GM21381 (cell line): ENCODE measurements around the gene FAM53A.
"Not testable (repeated sequence)": the region's sequence is repeated elsewhere in the genome, so short reads cannot be mapped to it uniquely, and the experiment has no call there.

Experiments
- ATAC-seq: cut with Tn5 transposase; IDR thresholded peaks from one replicate; pipeline ENCODE4 v1.9.1; 2021; ENCODE audit warnings: mild to moderate bottlenecking, moderate library complexity; ENCODE audit not compliant: unreplicated experiment

The FAM53A gene

DNA sequence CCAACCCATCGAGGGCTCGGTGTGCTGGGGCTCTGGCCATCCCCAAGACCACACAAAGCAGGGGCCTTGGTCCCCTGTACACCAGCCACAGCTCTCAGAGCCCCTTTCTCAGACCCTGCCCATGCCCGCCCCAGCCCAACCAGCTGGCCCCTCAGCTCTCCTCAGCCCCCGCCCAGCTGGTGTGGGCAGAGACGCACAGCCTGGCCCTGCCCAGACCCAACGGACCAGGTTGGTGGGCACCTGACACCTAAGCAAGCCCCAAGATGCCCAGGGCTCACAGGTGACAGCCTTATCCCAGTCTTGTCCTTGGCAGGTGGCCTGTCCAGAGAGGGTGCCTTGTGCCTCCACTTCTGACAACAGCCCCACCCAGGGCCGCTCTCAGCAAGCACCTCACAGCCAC is 42.4 kb downstream of the FAM53A start:
- ATAC-seq: no peak

DNA sequence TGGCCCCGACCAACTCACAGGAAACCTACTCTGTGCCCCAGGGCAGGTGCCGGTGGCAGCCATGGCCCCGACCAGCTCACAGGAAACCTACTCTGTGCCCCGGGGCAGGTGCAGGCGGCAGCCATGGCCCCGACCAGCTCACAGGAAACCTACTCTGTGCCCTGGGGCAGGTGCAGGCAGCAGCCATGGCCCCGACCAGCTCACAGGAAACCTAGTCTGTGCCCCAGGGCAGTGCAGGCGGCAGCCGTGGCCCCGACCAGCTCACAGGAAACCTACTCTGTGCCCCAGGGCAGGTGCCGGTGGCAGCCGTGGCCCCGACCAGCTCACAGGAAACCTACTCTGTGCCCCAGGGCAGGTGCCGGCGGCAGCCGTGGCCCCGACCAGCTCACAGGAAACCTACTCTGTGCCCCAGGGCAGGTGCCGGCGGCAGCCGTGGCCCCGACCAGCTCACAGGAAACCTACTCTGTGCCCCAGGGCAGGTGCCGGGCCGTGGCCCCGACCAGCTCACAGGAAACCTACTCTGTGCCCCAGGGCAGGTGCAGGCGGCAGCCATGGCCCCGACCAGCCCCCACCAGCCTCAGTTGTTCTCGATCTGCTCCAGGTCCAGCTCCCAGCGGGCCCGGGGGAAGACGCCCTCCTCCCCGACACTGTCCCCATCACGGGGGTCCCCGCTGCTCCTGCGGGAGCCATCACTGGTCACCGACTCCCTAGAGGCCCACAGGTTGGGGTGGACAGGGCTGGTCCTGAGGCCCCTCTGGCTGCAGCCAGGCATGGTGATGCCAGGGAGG is 43.2 kb downstream of the FAM53A start:
- not testable (repeated sequence) for ATAC-seq

DNA sequence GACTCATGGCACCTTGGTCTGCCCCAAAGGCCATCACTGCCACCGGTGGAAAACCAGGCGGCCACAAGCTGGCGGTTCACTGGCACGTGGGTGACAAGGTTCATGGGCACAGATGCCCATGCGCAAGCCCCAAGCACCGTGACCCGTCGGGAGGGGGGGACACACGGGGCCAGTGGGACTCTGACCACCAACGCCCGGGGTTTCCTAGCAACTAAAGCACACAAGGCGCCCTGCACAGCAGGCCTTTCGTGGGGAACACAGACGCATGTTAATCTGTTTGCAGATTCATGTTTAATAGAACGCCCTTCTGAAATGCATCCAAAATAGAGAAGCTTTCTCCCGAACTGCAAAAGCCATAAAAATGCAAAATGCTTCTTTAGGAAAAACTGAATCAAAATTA is 43.9 kb downstream of the FAM53A start:
- ATAC-seq: no peak

DNA sequence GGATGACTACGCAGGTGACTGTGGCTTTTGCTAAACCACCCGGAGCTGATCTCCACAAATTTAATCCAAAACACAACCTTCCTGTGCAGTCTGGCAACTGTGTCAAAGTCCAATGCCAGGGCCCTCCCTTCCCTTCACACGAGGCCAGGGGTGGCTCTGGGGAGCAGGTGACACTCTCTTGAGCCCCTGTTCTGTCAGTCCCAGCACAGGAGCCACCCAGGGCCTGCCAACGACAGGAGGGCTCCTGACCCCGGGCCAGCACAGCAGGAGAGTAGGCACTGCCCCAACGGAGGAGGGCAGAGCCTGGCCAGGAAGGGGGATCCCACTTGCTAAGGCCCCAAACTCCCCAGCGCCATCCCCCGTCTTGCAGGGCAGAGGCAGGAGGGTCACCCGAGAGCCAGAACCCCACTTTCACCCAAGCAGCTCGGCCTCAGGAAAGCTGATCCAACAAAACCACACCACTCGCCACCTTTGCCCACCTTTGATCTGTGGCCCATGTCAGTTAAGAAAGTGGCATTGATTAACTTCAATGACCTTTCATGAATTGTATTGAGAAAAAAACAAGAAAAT is 44.7 kb downstream of the FAM53A start:
- ATAC-seq: no peak

DNA sequence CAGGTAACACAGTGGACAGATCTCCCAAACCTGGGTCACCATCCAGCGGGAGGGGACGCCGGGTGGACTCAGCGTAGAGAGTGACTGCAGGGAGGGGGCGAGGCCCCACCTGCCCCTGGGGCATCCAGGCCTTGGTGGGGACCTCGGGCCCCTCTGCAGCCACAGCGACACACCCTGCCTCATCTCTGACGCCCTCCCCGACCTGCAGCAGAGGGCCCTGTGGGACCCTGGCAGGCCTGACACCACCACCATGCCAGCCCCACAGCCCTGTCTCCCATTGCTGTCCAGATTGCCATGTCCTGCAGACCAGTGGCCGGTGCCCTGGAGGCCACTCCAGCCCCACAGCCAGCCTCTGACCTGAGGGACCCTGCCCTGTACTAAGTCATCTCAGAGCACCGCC is 45.2 kb downstream of the FAM53A start:
- ATAC-seq: no peak

DNA sequence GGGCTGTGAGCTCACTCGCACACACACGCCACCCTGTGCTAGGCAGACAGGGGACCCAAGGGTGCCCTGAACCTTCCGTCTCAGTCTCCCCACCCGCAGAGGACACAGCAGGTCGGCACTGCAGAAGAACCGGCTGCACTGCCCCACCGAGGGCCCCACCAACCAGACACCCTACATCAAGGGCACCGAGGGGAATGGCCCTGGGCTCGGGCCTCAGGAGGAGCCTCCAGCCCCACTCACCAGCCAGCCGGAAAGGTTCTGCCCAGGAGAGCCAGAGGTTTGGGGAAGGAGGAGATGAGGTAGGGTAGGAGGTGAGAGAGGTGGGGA is 45.9 kb downstream of the FAM53A start:
- no peak for ATAC-seq

DNA sequence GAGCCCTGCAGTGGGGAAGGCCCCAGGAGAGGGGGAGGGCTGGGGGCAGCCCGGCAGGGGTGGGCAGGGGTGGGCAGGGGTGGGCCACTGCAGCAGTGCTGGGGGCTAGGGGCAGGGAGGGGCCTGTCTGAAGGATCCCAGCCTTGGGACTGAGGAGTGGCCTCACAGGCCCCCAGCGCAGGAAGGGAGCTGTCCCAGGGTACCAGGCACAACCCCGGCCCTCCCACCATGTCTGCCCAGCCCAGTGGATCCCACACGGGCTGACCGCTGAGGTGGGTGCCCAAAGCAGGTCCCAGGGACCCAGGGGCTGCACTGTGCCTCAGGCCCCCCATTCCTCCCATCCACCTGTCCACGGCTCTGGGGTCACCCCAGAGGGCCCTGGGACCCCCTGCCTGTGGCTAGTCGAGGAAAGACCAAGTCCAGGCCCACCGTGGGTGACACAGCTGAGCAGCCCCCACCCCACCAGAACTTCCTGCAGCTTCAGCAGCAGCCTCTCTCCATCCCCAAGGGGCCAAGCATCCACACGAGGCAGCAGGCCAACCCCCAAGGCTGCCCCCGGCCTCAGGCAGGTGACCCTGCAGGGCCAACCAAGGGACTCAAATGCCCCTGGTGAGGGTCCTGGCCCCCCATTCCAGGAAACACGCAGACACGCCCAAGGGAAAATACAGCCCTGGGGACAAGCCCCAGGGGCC is 46.4 kb downstream of the FAM53A start:
- ATAC-seq: no peak

DNA sequence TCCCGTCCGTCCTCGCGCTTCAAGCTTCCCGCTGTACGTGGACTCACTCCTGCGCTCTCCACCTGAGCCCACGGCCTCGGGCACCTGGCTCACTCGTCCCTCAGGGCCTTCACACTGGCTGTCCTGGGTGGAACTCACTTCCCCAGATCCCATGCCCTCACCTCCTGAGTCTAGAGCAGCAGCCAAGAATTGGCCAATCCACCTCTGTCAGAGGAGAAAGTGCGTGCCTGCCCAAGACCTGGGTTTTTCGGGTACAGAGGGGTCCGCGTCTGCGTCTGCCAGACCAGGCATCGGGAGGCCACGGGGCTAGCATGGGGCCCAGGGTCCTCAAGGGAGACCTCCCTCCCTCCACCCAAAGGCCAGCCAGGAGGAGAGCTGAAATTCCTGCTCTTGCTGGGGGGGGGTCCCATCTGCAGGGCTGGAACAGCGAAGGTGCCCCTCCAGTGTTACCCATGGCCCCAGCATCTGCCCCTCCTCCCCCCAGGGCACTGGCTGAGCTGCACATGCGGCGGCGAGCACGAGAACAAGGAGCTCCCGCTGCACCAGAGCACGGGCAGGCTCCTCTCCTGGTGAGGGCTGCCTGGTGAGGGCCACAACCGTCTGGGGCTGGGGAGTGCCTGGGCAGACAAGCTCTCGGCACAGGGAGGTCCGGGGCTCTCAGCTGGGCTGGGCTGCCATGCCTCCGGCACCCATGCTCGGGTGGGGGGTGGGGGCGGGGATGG is 47.5 kb downstream of the FAM53A start:
- no peak for ATAC-seq

DNA sequence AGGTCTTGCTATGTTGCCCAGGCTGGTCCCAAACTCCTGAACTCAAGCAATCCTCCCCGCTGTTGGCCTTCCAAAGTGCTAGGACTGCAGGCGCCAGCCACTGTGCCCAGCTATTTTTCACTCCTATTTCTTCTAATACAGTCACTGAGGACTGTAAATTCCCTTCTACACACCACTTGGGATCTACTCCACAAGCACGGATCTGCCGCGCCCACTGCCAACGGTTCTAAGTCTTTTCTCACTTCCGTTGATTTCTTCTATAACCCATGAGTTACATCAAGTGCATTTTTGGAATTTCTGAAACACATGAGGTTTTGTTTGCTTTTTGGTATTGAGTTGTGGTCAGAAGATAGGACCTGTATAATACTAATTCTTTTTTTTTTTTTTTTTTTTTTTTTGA is 48.6 kb downstream of the FAM53A start:
- no peak for ATAC-seq

DNA sequence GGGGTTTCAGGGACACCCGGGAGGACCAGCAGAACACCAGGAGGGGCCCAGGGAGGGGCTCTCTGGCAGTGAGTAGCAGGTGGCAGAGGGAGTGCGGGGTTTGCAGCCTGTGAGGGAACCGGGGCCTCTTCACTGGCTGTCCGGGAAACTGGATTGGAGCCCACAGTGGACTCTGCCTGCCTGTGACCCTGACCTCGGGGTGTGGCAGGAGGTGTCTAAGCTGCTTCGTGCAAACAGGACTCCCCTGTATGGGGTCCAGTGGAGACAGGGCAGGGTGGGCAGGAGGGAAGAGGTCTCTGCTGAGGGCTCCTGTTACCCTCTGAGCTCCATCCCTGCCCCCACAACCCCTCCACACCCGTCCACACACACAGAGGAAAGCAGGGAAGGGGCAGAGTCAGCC is 50.1 kb downstream of the FAM53A start:
- no peak for ATAC-seq

DNA sequence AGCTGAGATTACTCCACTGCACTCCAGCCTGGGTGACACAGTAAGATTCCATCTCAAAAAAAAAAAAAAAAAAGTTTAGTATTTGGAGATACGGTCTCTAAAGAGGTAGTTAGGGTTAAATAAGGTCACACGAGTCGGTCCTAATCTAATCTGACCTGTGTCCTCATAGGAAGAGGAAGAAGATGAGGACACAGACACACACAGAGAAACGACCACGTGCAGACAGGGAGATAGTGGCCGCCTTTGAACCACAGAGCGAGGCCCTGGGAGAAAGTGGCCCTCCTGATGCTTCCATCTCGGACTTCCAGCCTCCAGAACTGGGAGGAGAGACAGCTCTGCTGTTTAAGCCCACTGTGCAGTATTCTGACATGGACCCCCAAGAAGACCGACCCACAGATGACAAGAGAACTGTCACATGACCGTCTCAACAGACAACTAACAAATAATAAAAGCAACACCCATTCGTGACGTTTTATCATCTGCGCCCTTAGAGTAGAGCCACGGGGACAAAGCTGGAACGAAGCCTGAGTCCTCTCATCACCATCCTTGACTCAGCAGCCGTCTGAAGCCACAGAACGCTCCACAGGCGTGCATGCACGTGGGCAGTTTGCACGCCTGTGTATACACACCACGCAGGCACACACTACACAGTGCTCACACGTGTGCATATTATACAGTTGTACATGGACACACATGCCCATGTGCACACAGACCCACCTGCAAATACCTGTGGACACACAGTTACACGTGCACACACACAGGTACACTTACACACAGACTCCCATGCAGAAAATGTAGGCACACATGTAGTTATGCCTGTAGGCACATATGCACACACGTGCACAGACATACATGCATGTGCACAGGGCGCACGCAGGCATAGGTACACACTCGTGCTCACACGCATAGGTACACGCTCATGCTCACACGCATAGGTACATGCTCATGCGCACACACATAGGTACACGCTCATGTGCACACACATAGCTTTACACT is 51.7 kb downstream of the FAM53A start:
- no peak for ATAC-seq

DNA sequence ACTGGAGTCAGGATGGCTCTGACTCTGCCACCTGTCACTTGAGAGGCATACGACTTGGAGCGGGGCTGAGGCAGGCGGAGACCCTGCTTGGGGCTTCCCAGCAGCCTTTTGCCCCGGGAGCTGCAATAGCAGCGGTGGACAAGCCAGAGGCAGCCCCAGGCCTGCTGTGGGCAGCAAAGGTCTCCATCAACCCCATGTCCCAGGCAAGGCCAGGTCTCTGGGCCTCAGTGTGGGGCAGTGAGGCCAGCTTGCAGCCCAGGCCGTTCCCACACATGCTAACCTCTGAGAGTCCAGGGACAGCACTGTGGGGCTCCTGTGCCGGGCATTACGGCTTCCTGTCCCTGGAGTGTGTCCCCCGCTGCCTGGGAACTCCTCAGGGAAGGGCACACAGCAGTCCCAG is 53.0 kb downstream of the FAM53A start:
- ATAC-seq: no peak

DNA sequence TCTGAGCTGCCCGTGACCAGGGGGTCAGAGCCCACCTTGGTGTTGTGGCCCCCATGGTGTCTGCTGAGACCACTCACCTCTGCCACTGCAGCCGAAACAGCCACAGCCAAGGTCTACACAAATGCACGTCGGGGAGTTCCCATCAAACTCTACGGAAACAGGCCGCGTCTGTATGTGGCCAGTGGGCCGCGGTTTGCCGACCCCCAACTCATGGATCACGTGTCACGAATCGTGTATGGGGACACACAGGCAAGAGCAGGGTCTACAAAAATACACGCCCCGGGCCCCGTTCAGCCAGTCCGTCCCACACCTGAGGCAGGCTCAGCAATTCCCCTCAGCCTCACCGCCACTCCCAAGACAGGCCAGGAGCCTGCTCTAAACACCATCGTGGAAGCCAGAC is 53.8 kb downstream of the FAM53A start:
- ATAC-seq: no peak

DNA sequence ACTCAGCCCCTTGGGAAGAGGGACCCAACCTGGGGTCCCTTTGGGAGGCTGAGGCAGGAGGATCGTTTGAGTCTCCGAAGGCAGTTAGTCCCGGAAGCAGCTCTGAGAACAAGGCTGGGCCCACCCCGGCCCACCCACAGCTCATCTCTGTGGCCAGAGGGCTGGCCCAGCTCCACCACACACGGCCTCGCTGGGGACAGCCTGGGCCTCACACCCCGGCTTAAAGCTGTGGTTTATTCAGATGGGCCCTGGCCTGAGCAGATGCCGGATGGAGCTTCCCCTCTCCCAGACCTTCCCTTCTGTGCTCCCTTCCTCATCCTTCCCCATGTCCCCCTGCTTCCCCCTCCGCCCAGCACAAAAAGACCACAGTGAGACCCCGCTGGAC is 54.4 kb downstream of the FAM53A start:
- no peak for ATAC-seq

DNA sequence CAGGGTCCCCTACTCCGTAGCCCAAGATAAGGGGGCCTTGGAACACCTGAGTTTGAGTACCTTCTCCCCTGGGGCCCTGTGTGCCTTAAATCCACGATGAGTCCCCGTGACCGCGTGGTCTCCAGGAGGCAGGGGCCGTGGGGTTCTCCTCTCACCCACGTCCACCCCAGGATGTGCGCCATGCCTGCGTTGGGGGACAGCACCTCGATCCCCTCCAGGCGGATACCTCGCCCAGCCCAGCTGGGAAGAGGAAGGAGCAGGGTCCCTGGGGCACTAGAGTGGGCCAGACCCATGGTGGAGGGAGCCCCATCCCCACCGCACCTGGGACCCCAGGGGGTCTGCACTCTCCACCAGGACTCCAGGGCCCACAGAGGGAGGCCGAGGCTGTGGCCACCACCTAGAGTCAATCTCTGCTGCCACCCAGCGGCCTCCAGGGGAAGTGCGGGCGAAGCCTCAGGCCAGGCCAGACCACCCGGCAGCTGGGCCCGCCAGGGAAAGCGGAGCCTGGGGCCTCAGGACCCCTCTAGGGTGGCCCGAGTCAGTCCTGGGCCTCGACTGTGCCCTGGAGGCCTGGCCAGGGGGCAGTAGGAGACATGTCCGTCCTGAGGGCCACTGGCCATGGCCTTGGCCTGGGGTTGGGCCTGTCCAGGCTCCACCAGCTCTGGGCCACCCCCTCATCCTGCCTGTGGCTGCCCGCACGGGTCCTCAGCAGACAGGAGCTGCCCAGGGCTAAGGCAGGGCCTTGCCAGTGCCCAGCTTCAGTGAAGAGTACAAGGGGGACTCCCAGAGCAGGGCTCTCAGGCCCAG is 55.0 kb downstream of the FAM53A start:
- ATAC-seq: no peak

DNA sequence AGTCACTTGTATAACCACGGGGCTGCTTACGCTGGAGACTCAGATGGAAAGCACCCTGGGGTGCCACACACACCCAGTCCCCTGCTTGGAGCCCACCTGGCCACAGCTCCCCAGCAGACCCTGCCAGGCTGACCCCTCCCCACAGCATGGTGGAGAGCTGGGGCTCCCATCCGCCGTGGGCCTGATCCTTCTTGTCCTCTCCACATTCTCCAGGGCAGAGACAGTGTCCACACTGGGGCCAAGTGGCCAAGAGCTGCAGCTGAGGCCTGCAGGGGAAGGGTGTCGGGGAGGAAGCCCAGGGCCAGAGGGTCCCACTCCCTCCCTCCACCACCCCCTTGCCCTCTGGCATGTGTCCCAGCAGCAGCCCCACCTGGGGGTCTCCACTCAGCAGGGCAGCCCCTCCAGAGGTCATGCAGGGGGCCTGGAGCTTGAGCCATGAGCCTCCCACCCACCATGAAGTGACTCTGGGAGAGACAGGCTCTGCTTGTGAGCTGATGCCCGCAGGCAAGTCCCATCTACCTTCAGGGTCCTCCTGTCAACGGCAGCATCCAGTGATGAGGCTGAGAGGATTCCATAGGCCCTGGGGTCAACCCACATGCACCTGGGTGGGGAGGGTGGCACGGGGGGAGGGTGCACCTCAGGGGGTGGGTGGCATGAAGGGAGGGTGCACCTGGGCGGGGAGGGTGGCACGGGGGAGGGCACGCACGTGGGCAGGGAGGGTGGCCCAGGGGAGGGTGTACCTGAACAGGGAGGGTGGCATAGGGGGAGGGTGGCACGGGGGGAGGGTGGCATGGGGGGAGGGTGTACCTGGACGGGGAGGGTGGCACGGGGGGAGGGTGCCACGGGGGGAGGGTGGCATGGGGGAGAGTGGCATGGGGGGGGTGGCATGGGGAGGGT is 56.4 kb downstream of the FAM53A start:
- ATAC-seq: no peak

DNA sequence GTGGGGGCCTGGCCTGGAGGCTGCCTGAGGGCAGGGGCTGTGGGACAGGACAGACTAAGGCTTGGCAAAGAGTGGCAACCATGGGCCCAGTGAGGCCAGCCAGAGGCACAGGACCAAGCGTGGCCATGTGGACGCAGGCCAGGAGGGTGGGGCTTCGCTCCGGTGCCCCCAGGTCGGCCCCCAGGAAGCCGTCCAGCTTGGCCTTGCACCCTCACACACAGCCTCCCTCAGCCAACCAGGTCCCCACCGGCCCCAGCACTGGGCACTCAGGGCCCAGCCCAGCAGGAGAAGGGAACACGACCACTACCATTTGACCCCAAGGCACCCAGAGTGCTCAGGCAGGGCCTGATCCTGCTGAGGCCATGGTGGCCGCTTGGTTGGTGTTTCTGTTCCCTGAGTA is 57.2 kb downstream of the FAM53A start:
- no peak for ATAC-seq

DNA sequence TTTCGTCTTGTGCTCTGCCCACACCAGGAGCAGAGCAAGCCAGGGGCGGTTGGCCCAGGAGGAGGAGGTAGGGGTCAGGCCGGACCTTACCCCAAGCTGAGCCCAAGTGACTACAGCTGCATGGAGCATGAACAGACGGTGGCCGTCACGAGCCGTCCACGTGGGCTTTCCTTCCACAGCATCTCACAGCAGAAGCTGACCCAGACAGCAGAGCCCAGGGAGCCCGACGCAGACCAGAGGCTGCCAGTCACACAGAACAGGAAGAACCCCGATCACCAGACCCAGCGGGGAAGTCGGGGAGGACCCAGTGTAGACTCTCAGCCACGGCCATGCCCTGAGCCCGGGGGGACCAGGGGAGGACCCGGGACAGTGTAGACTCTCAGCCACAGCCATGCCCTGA is 58.0 kb downstream of the FAM53A start:
- ATAC-seq: no peak
